Ovary (tissue), 3 donors: ENCODE data around the gene BAIAP3.

Experiments used
- EP300 ChIP-seq: sonication (generic); formaldehyde crosslinking; IDR thresholded peaks from one replicate; pipeline ENCODE4 v1.6.1; 2017; ENCODE audit warnings: antibody characterized with exemption
- POLR2A ChIP-seq: fragments of 450-650 bp; IDR thresholded peaks from one replicate; pipeline ENCODE4 v1.6.1; 2017; ENCODE audit warnings: antibody characterized with exemption, mild to moderate bottlenecking, moderate library complexity
- TF ChIP-seq, protein P1 (sequence below), 3 donors: fragments of 450-650 bp in 2 of 3; fragments of 200-600 bp in 1 of 3; IDR thresholded peaks; one replicate each; pipeline versions ENCODE4 v1.5.1 to v1.8.0; 2016 to 2022; ENCODE audit warnings: antibody characterized with exemption in 3 of 3, mild to moderate bottlenecking in 1 of 3
- donor health status: DM: no; HTN: no; CAD: no.

DNA sequence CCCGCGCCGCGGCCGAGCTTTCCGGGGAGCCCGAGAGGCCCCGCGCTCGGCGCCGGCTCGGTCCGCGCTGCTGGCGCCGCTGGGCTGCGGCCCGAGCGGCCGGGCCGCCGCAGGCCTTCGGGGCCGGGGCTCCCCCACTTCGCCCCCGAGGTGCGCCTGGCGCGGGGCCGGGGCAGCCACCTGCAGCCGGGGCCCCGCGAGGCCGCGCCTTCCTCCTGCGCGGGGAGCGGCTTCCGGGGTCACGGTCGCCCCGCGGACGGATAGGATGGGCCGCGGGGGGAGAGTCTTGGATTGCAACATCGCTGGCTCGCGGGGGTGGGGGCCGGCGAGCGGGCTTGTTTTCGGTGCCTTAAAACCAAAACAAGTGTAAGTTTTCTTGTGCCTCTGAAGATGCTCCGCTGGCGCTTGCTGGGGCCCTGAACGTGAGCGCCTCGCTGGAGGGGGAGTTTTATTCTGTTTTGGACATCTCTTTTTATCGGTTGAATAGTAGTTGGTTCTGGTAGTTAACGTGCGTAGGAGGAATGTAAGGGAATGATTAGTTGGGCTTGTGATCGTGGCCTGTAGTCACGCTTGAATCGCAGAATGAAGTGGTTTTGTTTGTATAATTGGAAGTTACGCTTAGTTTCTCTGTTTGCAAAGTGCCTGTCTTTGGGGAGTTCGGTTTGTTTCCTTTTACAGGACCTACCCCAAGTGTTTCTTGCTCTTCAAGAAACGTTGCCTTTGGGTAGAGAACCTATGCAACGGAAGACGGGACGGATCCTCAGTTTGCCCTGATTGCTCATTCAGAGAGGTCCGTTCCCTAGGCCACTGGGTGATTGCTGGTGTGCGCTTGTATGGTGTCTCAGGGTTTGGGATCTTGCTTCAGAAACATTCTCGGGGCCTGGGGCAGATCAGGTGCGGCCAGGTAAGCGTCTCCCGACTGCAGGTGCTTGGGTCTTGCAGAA, 23.3 kb upstream of the BAIAP3 start:
- TF ChIP-seq, protein P1, sequence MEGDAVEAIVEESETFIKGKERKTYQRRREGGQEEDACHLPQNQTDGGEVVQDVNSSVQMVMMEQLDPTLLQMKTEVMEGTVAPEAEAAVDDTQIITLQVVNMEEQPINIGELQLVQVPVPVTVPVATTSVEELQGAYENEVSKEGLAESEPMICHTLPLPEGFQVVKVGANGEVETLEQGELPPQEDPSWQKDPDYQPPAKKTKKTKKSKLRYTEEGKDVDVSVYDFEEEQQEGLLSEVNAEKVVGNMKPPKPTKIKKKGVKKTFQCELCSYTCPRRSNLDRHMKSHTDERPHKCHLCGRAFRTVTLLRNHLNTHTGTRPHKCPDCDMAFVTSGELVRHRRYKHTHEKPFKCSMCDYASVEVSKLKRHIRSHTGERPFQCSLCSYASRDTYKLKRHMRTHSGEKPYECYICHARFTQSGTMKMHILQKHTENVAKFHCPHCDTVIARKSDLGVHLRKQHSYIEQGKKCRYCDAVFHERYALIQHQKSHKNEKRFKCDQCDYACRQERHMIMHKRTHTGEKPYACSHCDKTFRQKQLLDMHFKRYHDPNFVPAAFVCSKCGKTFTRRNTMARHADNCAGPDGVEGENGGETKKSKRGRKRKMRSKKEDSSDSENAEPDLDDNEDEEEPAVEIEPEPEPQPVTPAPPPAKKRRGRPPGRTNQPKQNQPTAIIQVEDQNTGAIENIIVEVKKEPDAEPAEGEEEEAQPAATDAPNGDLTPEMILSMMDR (IDR thresholded peaks at IDR 0.05), result no peak
- TF ChIP-seq POLR2A, result no peak
- TF ChIP-seq EP300, result no peak
